ENCODE data around the gene TSC22D1. TPM values are rescaled to one million over a fixed set of nuclear protein-coding genes. Genes with fewer than 3 reads are reported as not detected.

TSC22D1 gene
- total RNA-seq, 4 donors from 2014 or later: 177 to 798 (median 250) TPM

DNA sequence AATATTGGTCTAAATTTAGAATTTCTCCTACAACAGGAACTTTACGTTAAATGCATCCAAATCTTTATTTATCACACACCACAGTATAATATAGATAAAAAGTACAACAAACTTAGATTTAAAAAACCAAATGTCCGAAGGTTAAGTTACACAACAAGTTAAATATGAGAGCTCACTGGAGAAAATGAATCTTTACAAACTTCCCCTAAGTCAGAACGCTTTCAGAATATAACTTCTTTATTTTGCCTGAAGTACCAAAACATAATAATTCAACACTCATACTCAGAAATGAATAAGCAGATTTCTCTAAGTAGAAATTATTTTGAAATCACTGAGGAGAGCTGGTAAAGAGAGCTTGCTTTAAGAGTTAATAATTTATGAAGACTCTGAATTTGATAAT, 33.8 kb downstream of the TSC22D1 start:
- no peak overlapping the region for H3K4me3 ChIP-seq
- in situ Hi-C loops (cut with MboI; ENCODE audit: low pct_ligation_motif_present in 1 of 4, low pct_unique_long_range_greater_than_20kb in 1 of 4, low sequenced_read_pairs in 3 of 4): no loop called here
- intact Hi-C loops (cut with DNase I; ENCODE audit: low total_unique reads): no loop called here
- peaks cover 0 to 15% (median 0%) of the 10 kb centered on the region in 4 donors for H3K36me3 ChIP-seq
- no peaks in the 10 kb centered on the region for H3K27me3 ChIP-seq
- peaks cover 0 to 5% (median 0%) of the 10 kb centered on the region in 4 donors for H3K4me1 ChIP-seq
- no peak overlapping the region for H3K27ac ChIP-seq
- TF ChIP-seq CTCF (IDR thresholded peaks at IDR 0.05) (no peak), POLR2A (IDR thresholded peaks at IDR 0.05) (no peak), EP300 (IDR thresholded peaks at IDR 0.05; ENCODE audit: low read depth) (no peak), POLR2AphosphoS5 (IDR thresholded peaks at IDR 0.05) (no peak)
- no peaks in the 10 kb centered on the region for H3K9me3 ChIP-seq
- WGBS, 2 donors (ENCODE audit: low coverage in 1 of 2): 78 to 89% methylated on average over 3 of the region's 3 CpGs
- DNase-seq: no peak

DNA sequence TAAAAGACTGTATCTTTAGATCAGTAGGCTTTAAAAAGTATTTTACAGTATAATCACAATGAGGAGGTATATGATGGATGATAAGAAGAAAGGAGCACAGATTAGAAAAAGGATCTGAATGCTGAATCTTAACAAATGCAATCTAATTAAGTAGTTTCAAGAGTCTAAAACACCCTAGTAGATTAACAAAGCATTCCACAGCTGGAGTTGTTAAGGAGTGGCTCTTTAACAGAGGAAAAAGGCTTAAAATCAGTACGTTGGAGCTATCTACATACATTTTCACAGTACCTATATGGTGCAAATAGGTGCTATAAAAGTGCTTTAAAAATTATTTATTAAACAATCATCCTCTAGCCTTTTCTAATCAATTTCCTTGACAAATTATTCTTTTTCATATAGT, 34.5 kb downstream of the TSC22D1 start:
- WGBS, 2 donors (ENCODE audit: low coverage in 1 of 2): 53 to 71% methylated on average over 1 of the region's 1 CpG
- in situ Hi-C loops (cut with MboI; ENCODE audit: low pct_ligation_motif_present in 1 of 4, low pct_unique_long_range_greater_than_20kb in 1 of 4, low sequenced_read_pairs in 3 of 4): no loop called here
- peaks cover 0 to 5% (median 0%) of the 10 kb centered on the region in 4 donors for H3K4me1 ChIP-seq
- no peak for DNase-seq
- TF ChIP-seq POLR2A (IDR thresholded peaks at IDR 0.05) (no peak), POLR2AphosphoS5 (IDR thresholded peaks at IDR 0.05) (no peak), EP300 (IDR thresholded peaks at IDR 0.05; ENCODE audit: low read depth) (no peak), CTCF (IDR thresholded peaks at IDR 0.05) (no peak)
- H3K27me3 ChIP-seq: no peaks in the 10 kb centered on the region
- H3K36me3 ChIP-seq: peaks cover 0 to 15% (median 0%) of the 10 kb centered on the region in 4 donors
- H3K9me3 ChIP-seq: no peaks in the 10 kb centered on the region
- no peak overlapping the region for H3K4me3 ChIP-seq
- no peak overlapping the region for H3K27ac ChIP-seq
- intact Hi-C loops (cut with DNase I; ENCODE audit: low total_unique reads): no loop called here

GRCh38 chr13:44540761-44541434, 35.2 kb downstream of the TSC22D1 start:
- peaks cover 0 to 5% (median 0%) of the 10 kb centered on the region in 4 donors for H3K4me1 ChIP-seq
- WGBS, 2 donors (ENCODE audit: low coverage in 1 of 2): 69 to 79% methylated on average over 4 of the region's 4 CpGs

DNA sequence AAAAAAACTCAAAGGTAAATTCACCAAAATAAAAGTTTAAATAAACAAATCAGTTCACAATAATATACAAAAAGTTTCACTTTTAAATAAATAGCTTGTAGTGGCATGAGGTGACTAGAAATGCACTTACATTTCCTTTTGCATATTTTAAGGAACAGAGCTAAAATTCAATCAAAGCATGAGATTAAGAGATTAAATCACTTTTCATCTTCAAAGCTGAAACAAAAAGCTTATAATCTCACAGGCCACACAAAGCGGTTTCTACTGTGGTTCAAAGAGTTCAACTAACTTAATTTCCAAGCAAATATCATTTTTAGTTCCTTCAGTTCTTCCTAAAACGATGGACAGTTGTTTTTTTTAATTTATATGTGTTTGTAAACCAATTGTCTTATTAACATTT, 38.9 kb downstream of the TSC22D1 start:
- Histone ChIP-seq H3K36me3 (peaks cover 0 to 15% (median 6%) of the 10 kb centered on the region in 4 donors), H3K4me3 (no peak overlapping the region), H3K4me1 (peaks cover 0 to 5% (median 0%) of the 10 kb centered on the region in 4 donors), H3K9me3 (no peaks in the 10 kb centered on the region), H3K27me3 (no peaks in the 10 kb centered on the region), H3K27ac (no peak overlapping the region)
- no peak for DNase-seq
- TF ChIP-seq POLR2AphosphoS5 (IDR thresholded peaks at IDR 0.05) (no peak), CTCF (IDR thresholded peaks at IDR 0.05) (no peak), EP300 (IDR thresholded peaks at IDR 0.05; ENCODE audit: low read depth) (no peak)
- in situ Hi-C loops (cut with MboI; ENCODE audit: low pct_ligation_motif_present in 1 of 4, low pct_unique_long_range_greater_than_20kb in 1 of 4, low sequenced_read_pairs in 3 of 4): no loop called here
- intact Hi-C loops (cut with DNase I; ENCODE audit: low total_unique reads): no loop called here
- 71% methylated on average over 2 of the region's 2 CpGs for WGBS, 2 donors (ENCODE audit: low coverage in 1 of 2)

More at GRCh38 chr13:44540761-44541434, 35.2 kb downstream of the TSC22D1 start:
- no peak overlapping the region for H3K27ac ChIP-seq
- H3K36me3 ChIP-seq: peaks cover 0 to 15% (median 1%) of the 10 kb centered on the region in 4 donors
- no peak overlapping the region for H3K4me3 ChIP-seq
- in situ Hi-C loops (cut with MboI; ENCODE audit: low pct_ligation_motif_present in 1 of 4, low pct_unique_long_range_greater_than_20kb in 1 of 4, low sequenced_read_pairs in 3 of 4) (no loop called here), intact Hi-C loops (cut with DNase I; ENCODE audit: low total_unique reads) (no loop called here)
- no peaks in the 10 kb centered on the region for H3K27me3 ChIP-seq
- TF ChIP-seq POLR2A (IDR thresholded peaks at IDR 0.05) (no peak), POLR2AphosphoS5 (IDR thresholded peaks at IDR 0.05) (no peak), EP300 (IDR thresholded peaks at IDR 0.05; ENCODE audit: low read depth) (no peak), CTCF (IDR thresholded peaks at IDR 0.05) (no peak)
- no peaks in the 10 kb centered on the region for H3K9me3 ChIP-seq
- DNase-seq: no peak

Measured in transverse colon (tissue), 4 donors.